ENCODE measurements around the gene KCTD21. TPM values are rescaled to one million over a fixed set of nuclear protein-coding genes. Genes with fewer than 3 reads are reported as not detected.

Gene KCTD21
- total and polyA plus RNA-seq, 2 of the 4 experiments (the other 2 are of a cell fraction), result 12.2 to 12.5 TPM

DNA sequence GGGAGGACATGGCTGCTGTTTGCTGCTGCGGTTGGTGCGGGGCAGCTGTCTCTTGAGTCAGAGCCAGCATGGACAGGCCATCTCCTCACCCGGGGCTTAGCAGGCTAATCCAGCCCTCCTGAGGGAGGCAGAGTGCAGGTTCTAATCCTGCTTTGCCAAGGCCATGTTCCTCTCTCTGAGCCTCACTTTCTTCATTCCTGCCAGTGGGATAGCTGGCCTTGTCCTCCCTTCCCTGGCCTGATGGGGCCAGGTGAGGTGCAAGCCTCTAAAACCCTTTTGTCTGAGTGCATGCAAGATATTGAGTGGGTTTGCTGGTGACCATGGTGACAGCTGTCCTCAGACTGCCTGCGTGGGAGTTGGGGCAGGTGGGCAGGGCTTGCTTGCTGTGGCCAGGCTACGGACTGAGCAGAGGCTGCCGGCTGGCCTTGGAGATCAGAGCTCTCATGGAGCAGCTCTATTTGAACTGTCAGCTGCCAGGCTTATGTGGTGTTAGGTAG is 3.8 kb upstream of the KCTD21 start:
- no peak overlapping the region for H3K23ac ChIP-seq (ENCODE audit: low read depth, low read length)
- peaks cover 1% of the 10 kb centered on the region; the same call in 1 of the 2 replicates for H3K36me3 ChIP-seq (ENCODE audit: control insufficient read depth, insufficient read depth, low read length)
- dilution Hi-C loops (cut with HindIII; ENCODE audit: low sequenced_read_pairs, unreplicated experiment) (no loop called here), intact Hi-C loops (cut with micrococcal nuclease) (no loop called here), in situ Hi-C loops (cut with MboI; ENCODE audit: low sequenced_read_pairs) (no loop called here)
- no peak overlapping the region for H3K4ac ChIP-seq (ENCODE audit: low read depth, low read length)
- H2BK5ac ChIP-seq (ENCODE audit: low read depth, low read length, poor library complexity, severe bottlenecking), result no peak overlapping the region
- no peak overlapping the region for H2AK5ac ChIP-seq (ENCODE audit: low read depth, low read length)
- H3K18ac ChIP-seq (ENCODE audit: low read depth, low read length), result no peak overlapping the region
- H3K27me3 ChIP-seq (ENCODE audit: control insufficient read depth, insufficient read depth, low read length), result no peaks in the 10 kb centered on the region
- ATAC-seq (ENCODE audit: low read depth) (no peak), DNase-seq (no peak)
- H3K27ac ChIP-seq (ENCODE audit: insufficient read depth, low read length), result no peak overlapping the region
- no peak overlapping the region for H3K9ac ChIP-seq (ENCODE audit: low read depth, low read length)
- ChIA-PET CTCF (interaction anchor here (0.6 kb wide), 1 partner anchor 83 kb away, joined by 4 read pairs; no protein-coding TSS in a partner anchor), POLR2A (ENCODE audit: unreplicated experiment) (no interaction called here)
- H2BK20ac ChIP-seq (ENCODE audit: low read depth, low read length), result no peak overlapping the region
- H3K4me2 ChIP-seq (ENCODE audit: low read depth, low read length), result no peak overlapping the region
- no peak overlapping the region for H2AK9ac ChIP-seq (replicated peaks; ENCODE audit: low read depth, low read length, poor library complexity)
- H4K20me1 ChIP-seq (ENCODE audit: insufficient read depth, low read length), result peaks cover 44% of the 10 kb centered on the region
- H4K8ac ChIP-seq (ENCODE audit: low read depth in 2 of 2, low read length in 2 of 2), result no peak overlapping the region
- no peak overlapping the region for H4K5ac ChIP-seq (ENCODE audit: low read depth, low read length)
- no peak overlapping the region for H2BK120ac ChIP-seq (ENCODE audit: low read depth, low read length)
- H2BK15ac ChIP-seq (ENCODE audit: low read depth, low read length), result no peak overlapping the region
- TF ChIP-seq USF2 (IDR thresholded peaks at IDR 0.05; ENCODE audit: low read depth, low read length) (no peak), RCOR1 (IDR thresholded peaks at IDR 0.05; ENCODE audit: insufficient replicate concordance, low read length) (no peak), POLR2A (IDR thresholded peaks at IDR 0.05; ENCODE audit: low read depth, low read length) (no peak), MAZ (IDR thresholded peaks at IDR 0.05; ENCODE audit: borderline replicate concordance, low read depth, low read length) (no peak), SMC3 (IDR thresholded peaks at IDR 0.05; ENCODE audit: low read depth, low read length) (no peak), NFE2L2 (IDR thresholded peaks at IDR 0.05; ENCODE audit: low read depth, low read length) (no peak), CEBPB (IDR thresholded peaks at IDR 0.05; ENCODE audit: low read depth, low read length) (no peak), RFX5 (IDR thresholded peaks at IDR 0.05; ENCODE audit: low read depth, low read length) (no peak), CHD1 (IDR thresholded peaks at IDR 0.05; ENCODE audit: low read depth, low read length) (no peak), MAFK (IDR thresholded peaks at IDR 0.05; ENCODE audit: low read depth, low read length) (no peak), MXI1 (IDR thresholded peaks at IDR 0.05; ENCODE audit: borderline replicate concordance, low read depth, low read length) (no peak), BHLHE40 (IDR thresholded peaks at IDR 0.05; ENCODE audit: low read depth, low read length) (no peak)
- no peak overlapping the region for H4K91ac ChIP-seq (ENCODE audit: insufficient read depth, low read depth, low read length)
- H3K14ac ChIP-seq (replicated peaks; ENCODE audit: low read depth, low read length), result no peak overlapping the region; the same call in 1 of the 2 replicates
- H3K9me3 ChIP-seq (ENCODE audit: control insufficient read depth, insufficient read depth, low read length), result no peaks in the 10 kb centered on the region
- no peak overlapping the region for H3K56ac ChIP-seq (ENCODE audit: extremely low read depth, insufficient read depth, low read length)
- H3K9me1 ChIP-seq (ENCODE audit: insufficient read depth, low read length), result peaks cover 16% of the 10 kb centered on the region
- H3K4me3 ChIP-seq (ENCODE audit: insufficient read depth, low read depth, low read length), result no peak overlapping the region
- WGBS, 2 experiments (ENCODE audit: extremely low coverage in 2 of 2, insufficient read length in 1 of 2), result 89% methylated on average over 5 of the region's 6 CpGs; no CpG with 5 or more reads in 1 of the 2 experiments
- H2AFZ ChIP-seq (replicated peaks; ENCODE audit: low read length, poor library complexity), result peak overlapping the region; percentile 37
- peaks cover 46 to 85% of the 10 kb centered on the region in 2 experiments for H3K79me1 ChIP-seq (ENCODE audit: low read depth in 1 of 2, low read length in 2 of 2)
- peaks cover 9% of the 10 kb centered on the region for H3K4me1 ChIP-seq (ENCODE audit: control insufficient read depth, insufficient read depth, low read length)
- BruUV-seq (replicated peaks), result no TSS peak
